Neutrophil (primary cell): ENCODE measurements around the gene ARPC4.

Experiments
- H3K27ac ChIP-seq: fragments of 200-600 bp; sonication (generic); 2 replicates; pipeline ENCODE4 v1.5.1; 2016; ENCODE audit warnings: mild to moderate bottlenecking, moderate library complexity
- H3K27me3 ChIP-seq: fragments of 200-600 bp; sonication (generic); 2 replicates; pipeline ENCODE4 v1.6.0; 2016; ENCODE audit warnings: mild to moderate bottlenecking
- H3K36me3 ChIP-seq: fragments of 200-600 bp; sonication (generic); 2 replicates; pipeline ENCODE4 v1.5.1; 2017
- H3K4me1 ChIP-seq, 2 experiments: fragments of 200-600 bp in 1 of 2; sonication (generic) in 1 of 2; 1 replicate in 1 of 2; 2 replicates in 1 of 2; pipeline versions ENCODE4 v1.5.1 to v1.6.1; 2013 to 2016; ENCODE audit warnings: low read depth in 1 of 2, low read length in 1 of 2, mild to moderate bottlenecking in 1 of 2, moderate library complexity in 1 of 2; ENCODE audit not compliant: control insufficient read depth in 1 of 2, insufficient read depth in 1 of 2
- H3K4me3 ChIP-seq, 2 experiments: fragments of 200-600 bp in 1 of 2; sonication (generic) in 1 of 2; 1 replicate in 1 of 2; 2 replicates in 1 of 2; pipeline ENCODE4 v1.5.1; 2013 to 2016; ENCODE audit warnings: low read depth in 1 of 2, low read length in 1 of 2, mild to moderate bottlenecking in 1 of 2, moderate library complexity in 1 of 2
- H3K9me3 ChIP-seq: fragments of 200-600 bp; sonication (generic); 2 replicates; pipeline ENCODE4 v1.5.1; 2016
- CTCF ChIP-seq: fragments of 200-600 bp; sonication (generic); IDR thresholded peaks from 2 replicates; pipeline ENCODE4 v1.5.1; 2016; ENCODE audit warnings: antibody characterized with exemption

The ARPC4 gene

GRCh38 chr3:9833078-9833477, 40.2 kb downstream of the ARPC4 start:
- no peaks in the 10 kb centered on the region for H3K27me3 ChIP-seq
- H3K4me1 ChIP-seq = peaks cover 5% of the 10 kb centered on the region in 2 experiments
- no peak for TF ChIP-seq CTCF
- no peaks in the 10 kb centered on the region for H3K9me3 ChIP-seq
- peaks cover 82% of the 10 kb centered on the region for H3K36me3 ChIP-seq
- H3K4me3 ChIP-seq = no peak overlapping the region
- H3K27ac ChIP-seq = no peak overlapping the region

GRCh38 chr3:9834520-9835380, 41.9 kb downstream of the ARPC4 start:
- TF ChIP-seq CTCF = no peak
- Histone ChIP-seq H3K27me3 (no peaks in the 10 kb centered on the region), H3K4me1 (peaks cover 10 to 11% of the 10 kb centered on the region in 2 experiments), H3K36me3 (peaks cover 77% of the 10 kb centered on the region), H3K4me3 (no peak overlapping the region), H3K27ac (no peak overlapping the region), H3K9me3 (no peaks in the 10 kb centered on the region)

- peaks cover 56% of the 10 kb centered on the region for H3K36me3 ChIP-seq
- H3K27me3 ChIP-seq = no peaks in the 10 kb centered on the region
- peak overlapping the region; percentile 25 for H3K27ac ChIP-seq
- H3K4me3 ChIP-seq = no peak overlapping the region
- H3K4me1 ChIP-seq = peaks cover 12 to 14% of the 10 kb centered on the region in 2 experiments
- no peak for TF ChIP-seq CTCF
- H3K9me3 ChIP-seq = no peaks in the 10 kb centered on the region
Measured at GRCh38 chr3:9837701-9838582, 45.1 kb downstream of the ARPC4 start.

- Histone ChIP-seq H3K27ac (peak overlapping the region; percentile 25), H3K27me3 (no peaks in the 10 kb centered on the region), H3K9me3 (no peaks in the 10 kb centered on the region), H3K36me3 (peaks cover 48% of the 10 kb centered on the region), H3K4me1 (peaks cover 19% of the 10 kb centered on the region in 2 experiments), H3K4me3 (no peak overlapping the region)
- TF ChIP-seq CTCF = no peak
Measured at GRCh38 chr3:9838856-9839255, 46.0 kb downstream of the ARPC4 start.

GRCh38 chr3:9841015-9841414, 48.1 kb downstream of the ARPC4 start:
- no peak for TF ChIP-seq CTCF
- peaks cover 28% of the 10 kb centered on the region for H3K36me3 ChIP-seq
- H3K4me1 ChIP-seq = peaks cover 26 to 27% of the 10 kb centered on the region in 2 experiments

More at GRCh38 chr3:9841015-9841414, 48.1 kb downstream of the ARPC4 start:
- H3K27ac ChIP-seq = no peak overlapping the region
- no peaks in the 10 kb centered on the region for H3K27me3 ChIP-seq
- no peak overlapping the region for H3K4me3 ChIP-seq
- H3K9me3 ChIP-seq = no peaks in the 10 kb centered on the region
